Ecto neural progenitor cell (in vitro differentiated cells): ENCODE data around the gene UCN3.
"Not testable (repeated sequence)": the region's sequence is repeated elsewhere in the genome, so short reads cannot be mapped to it uniquely, and the experiment has no call there.

ENCODE experiments used
- DNase-seq: peaks from one replicate; pipeline ENCODE4 v3.0.0-alpha.2; 2018; ENCODE audit warnings: low spot score

Gene UCN3

GRCh38 chr10:5410787-5411186 is 46.0 kb downstream of the UCN3 start:
- not testable (repeated sequence) for DNase-seq

GRCh38 chr10:5411941-5412276 is 47.1 kb downstream of the UCN3 start:
- DNase-seq = no peak

GRCh38 chr10:5412277-5412941 is 47.6 kb downstream of the UCN3 start, which contains the start of gene NET1:
Gene NET1 (plus strand): TSS chr10:5412557. CDS start chr10:5412693, 136 bp downstream.
- peak; percentile 96 for DNase-seq

- no peak for DNase-seq
Measured at GRCh38 chr10:5413012-5413938, 48.5 kb downstream of the UCN3 start.

- no peak for DNase-seq
Measured at GRCh38 chr10:5416981-5417380, 52.2 kb downstream of the UCN3 start.

- DNase-seq = no peak
Measured at GRCh38 chr10:5418584-5418983, 53.8 kb downstream of the UCN3 start.

- DNase-seq = no peak
Measured at GRCh38 chr10:5419466-5420094, 54.8 kb downstream of the UCN3 start.

GRCh38 chr10:5423771-5424170 is 59.0 kb downstream of the UCN3 start:
- DNase-seq = no peak
